GM21367 (cell line): ENCODE results near the gene AKR1C4.
"Not testable (repeated sequence)": the region's sequence is repeated elsewhere in the genome, so short reads cannot be mapped to it uniquely, and the experiment has no call there.

Experiments used
- ATAC-seq: cut with Tn5 transposase; IDR thresholded peaks from one replicate; pipeline ENCODE4 v1.9.1; 2021; ENCODE audit not compliant: unreplicated experiment

AKR1C4 gene

GRCh38 chr10:5199398-5199797 is 2.8 kb downstream of the AKR1C4 start:
- ATAC-seq, result no peak

GRCh38 chr10:5206799-5207198 is 10.2 kb downstream of the AKR1C4 start:
- no peak for ATAC-seq

GRCh38 chr10:5209776-5210175 is 13.1 kb downstream of the AKR1C4 start:
- ATAC-seq, result not testable (repeated sequence)

- ATAC-seq, result not testable (repeated sequence)
Observed at GRCh38 chr10:5210261-5210660, 13.6 kb downstream of the AKR1C4 start.

GRCh38 chr10:5211696-5212536 is 15.3 kb downstream of the AKR1C4 start:
- ATAC-seq, result no peak

- no peak for ATAC-seq
Observed at GRCh38 chr10:5216801-5217200, 20.2 kb downstream of the AKR1C4 start.

- ATAC-seq, result no peak
Observed at GRCh38 chr10:5219262-5219661, 22.6 kb downstream of the AKR1C4 start.

GRCh38 chr10:5222942-5223341 is 26.3 kb downstream of the AKR1C4 start:
- ATAC-seq, result not testable (repeated sequence)

- no peak for ATAC-seq
Observed at GRCh38 chr10:5229019-5229418, 32.4 kb downstream of the AKR1C4 start.

- ATAC-seq, result no peak
Observed at GRCh38 chr10:5233324-5233723, 36.7 kb downstream of the AKR1C4 start.

- ATAC-seq, result no peak
Observed at GRCh38 chr10:5234106-5234860, 37.6 kb downstream of the AKR1C4 start.

- not testable (repeated sequence) for ATAC-seq
Observed at GRCh38 chr10:5237541-5237940, 40.9 kb downstream of the AKR1C4 start.

GRCh38 chr10:5242585-5242984 is 45.9 kb downstream of the AKR1C4 start:
- ATAC-seq, result no peak

GRCh38 chr10:5243521-5243987 is 46.9 kb downstream of the AKR1C4 start:
- ATAC-seq, result no peak

GRCh38 chr10:5252177-5253037 is 55.8 kb downstream of the AKR1C4 start:
- no peak for ATAC-seq

- ATAC-seq, result no peak
Observed at GRCh38 chr10:5254488-5254887, 57.9 kb downstream of the AKR1C4 start.

GRCh38 chr10:5257768-5258167 is 61.1 kb downstream of the AKR1C4 start:
- not testable (repeated sequence) for ATAC-seq

GRCh38 chr10:5259132-5259951 is 62.7 kb downstream of the AKR1C4 start:
- no peak for ATAC-seq

GRCh38 chr10:5259952-5260578 is 63.4 kb downstream of the AKR1C4 start:
- ATAC-seq, result no peak

- ATAC-seq, result no peak
Observed at GRCh38 chr10:5260828-5261227, 64.2 kb downstream of the AKR1C4 start.
